Lung (tissue), 12 donors: ENCODE measurements around the gene GALNT1. TPM values are rescaled to one million over a fixed set of nuclear protein-coding genes. Genes with fewer than 3 reads are reported as not detected.

ENCODE experiments used
- ATAC-seq: fragments of 200-7000 bp; cut with Tn5 transposase; one replicate; pipeline ENCODE4 v1.9.1; 2020; ENCODE audit warnings: moderate number of reproducible peaks; ENCODE audit not compliant: insufficient read depth, low FRiP score
- DNase-seq, 3 donors: peaks; one replicate each; pipeline ENCODE4 v3.0.0-alpha.2; 2013 to 2017
- H3K27ac ChIP-seq, 2 donors: one replicate each; pipeline ENCODE4 v1.5.1; 2013; ENCODE audit warnings: mild to moderate bottlenecking in 2 of 2, moderate library complexity in 2 of 2, control low read depth in 1 of 2, inconsistent platforms in 1 of 2, low read depth in 1 of 2, low read length in 1 of 2
- H3K27me3 ChIP-seq, 3 donors: one replicate each; pipeline ENCODE4 v1.5.1; 2013; ENCODE audit warnings: low read length in 2 of 3; ENCODE audit not compliant: control insufficient read depth in 3 of 3, insufficient read depth in 3 of 3
- H3K36me3 ChIP-seq, 4 donors: one replicate each; pipeline ENCODE4 v1.5.1; 2013; ENCODE audit warnings: low read length in 4 of 4, mild to moderate bottlenecking in 1 of 4, moderate library complexity in 1 of 4; ENCODE audit not compliant: control insufficient read depth in 4 of 4, insufficient read depth in 4 of 4
- H3K4me1 ChIP-seq, 5 donors: one replicate each; pipeline ENCODE4 v1.5.1; 2013; ENCODE audit warnings: low read length in 5 of 5, mild to moderate bottlenecking in 2 of 5, moderate library complexity in 1 of 5; ENCODE audit not compliant: control insufficient read depth in 5 of 5, insufficient read depth in 5 of 5
- H3K4me3 ChIP-seq: one replicate; pipeline ENCODE4 v1.5.1; 2013; ENCODE audit warnings: mild to moderate bottlenecking, control low read depth, moderate library complexity
- H3K9ac ChIP-seq, 2 donors: one replicate each; pipeline ENCODE4 v1.5.1; 2013; ENCODE audit warnings: low read length in 2 of 2, control low read depth in 1 of 2; ENCODE audit not compliant: insufficient read depth in 1 of 2
- H3K9me3 ChIP-seq, 4 donors: one replicate each; pipeline ENCODE4 v1.5.1; 2013; ENCODE audit warnings: low read length in 3 of 4, mild to moderate bottlenecking in 1 of 4, moderate library complexity in 1 of 4; ENCODE audit not compliant: control insufficient read depth in 4 of 4, insufficient read depth in 3 of 4
- CTCF ChIP-seq: IDR thresholded peaks from 2 replicates; pipeline ENCODE4 v1.5.1; 2012; ENCODE audit warnings: mild to moderate bottlenecking; ENCODE audit errors: control extremely low read depth, extremely low read depth
- WGBS, 2 donors: extraction: QIAGEN DNeasy Blood & Tissue Kit; methylation state at CpG; one replicate each; pipeline ENCODE4 v1.1.7; 2013; 5-methylcytosine and 5-hydroxymethylcytosine counted together
- polyA plus RNA-seq, 2 donors: library from polyadenylated mRNA; stranded (reverse); fragments of 200-250 nt; gene quantifications; one replicate each; pipeline ENCODE4 v1.2.1, GENCODE V29; 2013
- total RNA-seq, 2 donors: library from RNA; depleted of rRNA in 1 of 2; stranded (reverse); fragments of >200 nt in 1 of 2; gene quantifications; one replicate each; pipeline ENCODE4 v1.2.1, GENCODE V29; 2014 to 2021
- donor health status: control.
- donor health status: control.
- donor health status: Bipolar disorder and iron deficiency.
- donor health status: healthy.
- donor health status: DM: yes; HTN: yes; CAD: no.

Gene GALNT1
- total and polyA plus RNA-seq, 4 donors: 16.9 to 73.4 (median 46.8) TPM

- no peak overlapping the region for H3K4me3 ChIP-seq
- no peak overlapping the region for H3K27ac ChIP-seq
- ATAC-seq (no peak), DNase-seq (peak in 1 of 3 donors; percentile 21)
- no peak overlapping the region for H3K9ac ChIP-seq
- no peak for TF ChIP-seq CTCF
- peaks cover 0 to 6% (median 0%) of the 10 kb centered on the region in 5 donors for H3K4me1 ChIP-seq
- peaks cover 0 to 3% (median 0%) of the 10 kb centered on the region in 4 donors for H3K36me3 ChIP-seq
- H3K9me3 ChIP-seq: no peaks in the 10 kb centered on the region
- no peaks in the 10 kb centered on the region for H3K27me3 ChIP-seq
- 37 to 63% methylated on average over 4 of the region's 4 CpGs for WGBS, 2 donors
These were observed 72.0 kb downstream of the GALNT1 start for GRCh38 chr18:35653392-35654135.

- ATAC-seq (no peak), DNase-seq (no peak)
- no peaks in the 10 kb centered on the region for H3K9me3 ChIP-seq
- no peak overlapping the region for H3K4me3 ChIP-seq
- no peaks in the 10 kb centered on the region for H3K27me3 ChIP-seq
- no peak overlapping the region for H3K9ac ChIP-seq
- TF ChIP-seq CTCF: no peak
- whole genome bisulfite sequencing, 2 donors: 87 to 93% methylated on average over 4 of the region's 4 CpGs
- H3K36me3 ChIP-seq: peaks cover 0 to 3% (median 0%) of the 10 kb centered on the region in 4 donors
- no peak overlapping the region for H3K27ac ChIP-seq
- H3K4me1 ChIP-seq: peaks cover 0 to 4% (median 0%) of the 10 kb centered on the region in 5 donors
These were observed 76.6 kb downstream of the GALNT1 start for GRCh38 chr18:35658112-35658511.

DNA sequence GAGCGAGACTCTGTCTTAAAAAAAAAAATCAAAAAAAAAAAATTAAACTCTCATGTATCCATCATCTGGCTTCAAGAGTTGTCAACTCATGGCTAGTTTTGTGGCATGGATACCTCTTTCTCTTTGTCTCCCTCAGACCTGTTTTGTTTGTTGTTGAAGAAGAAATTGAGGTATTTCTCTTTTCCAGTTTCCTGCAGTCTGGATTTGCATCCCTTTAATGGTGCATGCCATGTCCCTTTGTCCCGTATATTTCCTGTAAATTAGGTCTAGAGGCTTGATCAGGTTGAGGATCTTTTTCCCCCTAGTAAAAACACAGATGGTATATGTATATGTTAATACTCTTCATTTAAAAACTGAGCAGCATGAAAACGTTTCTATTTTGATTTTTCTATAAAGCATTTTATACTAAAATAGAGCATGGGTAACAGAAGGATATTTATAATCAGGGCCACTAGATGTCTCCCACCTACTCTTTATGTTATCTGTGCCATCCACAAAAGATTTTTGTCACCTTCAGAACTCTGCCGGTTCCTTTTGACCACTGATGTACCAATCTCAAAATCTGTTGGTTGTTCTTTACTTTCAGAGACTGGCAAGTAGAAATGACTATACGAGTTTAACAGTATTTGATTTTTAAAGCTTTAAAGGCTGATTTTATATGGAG lies 80.1 kb downstream of the GALNT1 start:
- Histone ChIP-seq H3K4me3 (no peak overlapping the region), H3K27me3 (no peaks in the 10 kb centered on the region), H3K9ac (no peak overlapping the region), H3K9me3 (no peaks in the 10 kb centered on the region), H3K4me1 (no peaks in the 10 kb centered on the region), H3K36me3 (peaks cover 3 to 11% (median 6%) of the 10 kb centered on the region in 4 donors), H3K27ac (no peak overlapping the region)
- DNase-seq: peak in 1 of 3 donors; percentile 10
- no peak for ATAC-seq
- no peak for TF ChIP-seq CTCF
- 60% methylated on average over 5 of the region's 5 CpGs for WGBS, 2 donors
